Measurements from ENCODE around the gene CNTN4. TPM values are rescaled to one million over a fixed set of nuclear protein-coding genes. Genes with fewer than 3 reads are reported as not detected.

Gene CNTN4
- total and polyA plus RNA-seq, 2 of the 8 experiments (the other 6 are each of a cell fraction or from before 2014, with no cell fraction given), result 0.41 to 2.2 TPM

- H2BK15ac ChIP-seq (ENCODE audit: low read length), result no peak overlapping the region
- H2BK12ac ChIP-seq (ENCODE audit: low read depth, low read length), result no peak overlapping the region
- no peaks in the 10 kb centered on the region for H3K27me3 ChIP-seq (replicated peaks in 1 of 4; ENCODE audit: control insufficient read depth in 3 of 4, extremely low read depth in 1 of 4, insufficient read depth in 3 of 4, low read length in 3 of 4)
- POLR2A ChIA-PET (ENCODE audit: partially characterized antibody), result no interaction called here
- H3K18ac ChIP-seq (ENCODE audit: extremely low read depth, low read length), result no peak overlapping the region
- 92% methylated on average over 1 of the region's 1 CpG; no CpG with 5 or more reads in 1 of the 2 experiments for WGBS, 2 experiments (ENCODE audit: extremely low coverage in 1 of 2, insufficient coverage in 1 of 2, insufficient read length in 1 of 2, insufficient replicate concordance in 2 of 2, low coverage in 1 of 2, low lambda C conversion rate in 2 of 2, missing lambda C conversion rate in 1 of 2)
- H3K9ac ChIP-seq (replicated peaks in 1 of 4; ENCODE audit: extremely low read depth in 1 of 4, low read depth in 3 of 4, low read length in 3 of 4), result no peak overlapping the region
- H2BK5ac ChIP-seq (ENCODE audit: low read depth, low read length), result no peak overlapping the region
- no peak overlapping the region for H3K14ac ChIP-seq (ENCODE audit: insufficient read length)
- H2BK20ac ChIP-seq (ENCODE audit: low read length), result no peak overlapping the region
- no peak for TF ChIP-seq SUZ12 (IDR thresholded peaks at IDR 0.05; ENCODE audit: low read length)
- no peak for TF ChIP-seq CBX8 (IDR thresholded peaks at IDR 0.05; ENCODE audit: borderline replicate concordance, low read depth, low read length)
- no peak for TF ChIP-seq POLR2A (IDR thresholded peaks at IDR 0.05; ENCODE audit: control extremely low read depth in 1 of 2, low read depth in 2 of 2, low read length in 2 of 2)
- TF ChIP-seq TAF1 (IDR thresholded peaks at IDR 0.05; ENCODE audit: low read depth, low read length), result no peak
- no peak for TF ChIP-seq ASH2L (IDR thresholded peaks at IDR 0.05; ENCODE audit: low read length)
- DNase-seq (ENCODE audit: low read depth in 1 of 2, low spot score in 2 of 2) (no peak), FAIRE-seq (no peak)
- H3K4ac ChIP-seq (replicated peaks; ENCODE audit: insufficient read length, low read depth, low read length), result no peak overlapping the region
- H3K9me3 ChIP-seq (ENCODE audit: insufficient read depth in 2 of 2, low read depth in 1 of 2, low read length in 1 of 2), result no peaks in the 10 kb centered on the region
- no peak overlapping the region for H3K4me2 ChIP-seq (ENCODE audit: insufficient read depth in 1 of 2, low read depth in 2 of 2, low read length in 2 of 2)
- no peak overlapping the region for H2AK5ac ChIP-seq (ENCODE audit: low read depth, low read length)
- no peak overlapping the region for H4K91ac ChIP-seq (replicated peaks; ENCODE audit: insufficient read length, low read length)
- no peak overlapping the region for H3K56ac ChIP-seq (replicated peaks; ENCODE audit: insufficient read length, low read depth, low read length)
- peaks cover 2 to 6% (median 4%) of the 10 kb centered on the region in 4 experiments; a peak in 6 of 7 replicates for H3K4me1 ChIP-seq (replicated peaks in 1 of 4; ENCODE audit: control insufficient read depth in 3 of 4, insufficient read depth in 4 of 4, low read length in 3 of 4)
- H3K36me3 ChIP-seq (ENCODE audit: control insufficient read depth in 2 of 4, insufficient read depth in 4 of 4, low read length in 3 of 4), result no peaks in the 10 kb centered on the region
- H3K4me3 ChIP-seq (ENCODE audit: extremely low read depth in 1 of 4, insufficient read depth in 2 of 4, low read depth in 3 of 4, low read length in 4 of 4), result no peak overlapping the region
- H4K5ac ChIP-seq (ENCODE audit: insufficient read length, low read depth, low read length), result no peak overlapping the region
- H4K8ac ChIP-seq (ENCODE audit: extremely low read depth, insufficient read depth, low read length), result no peak overlapping the region
- CTCF ChIA-PET (ENCODE audit: partially characterized antibody), result interaction anchor here (1.5 to 1.7 kb wide), 2 partner anchors 11 to 114 kb away, joined by 3 read pairs; no protein-coding TSS in a partner anchor
- H3K79me2 ChIP-seq (ENCODE audit: control insufficient read depth in 1 of 2, insufficient read depth in 2 of 2, low read length in 2 of 2), result no peaks in the 10 kb centered on the region
- no peak overlapping the region for H3K27ac ChIP-seq (ENCODE audit: low read depth, low read length)
- no peaks in the 10 kb centered on the region for H3K23me2 ChIP-seq (ENCODE audit: low read depth, low read length)
- H3K23ac ChIP-seq (ENCODE audit: insufficient read length), result no peak overlapping the region
- no peak overlapping the region for H2BK120ac ChIP-seq (replicated peaks; ENCODE audit: low read depth, low read length)
- no peaks in the 10 kb centered on the region for H3K79me1 ChIP-seq (ENCODE audit: low read depth, low read length)
- H4K20me1 ChIP-seq (replicated peaks in 1 of 2; ENCODE audit: control insufficient read depth in 1 of 2, insufficient read depth in 2 of 2, low read length in 2 of 2), result no peaks in the 10 kb centered on the region
- no peak overlapping the region for H2AFZ ChIP-seq (ENCODE audit: low read length)
Observed at GRCh38 chr3:2961576-2961975, 862.9 kb downstream of the CNTN4 start.
